Choroid plexus epithelial cell (primary cell): ENCODE data around the gene ZNF444.
"Not testable (repeated sequence)": the region's sequence is repeated elsewhere in the genome, so short reads cannot be mapped to it uniquely, and the experiment has no call there.

Experiments used
- DNase-seq: peaks from one replicate; pipeline ENCODE4 v3.0.0-alpha.2; 2010; ENCODE audit warnings: low read depth
- H3K4me3 ChIP-seq: 2 replicates; pipeline ENCODE4 v1.5.1; 2011; ENCODE audit warnings: low read depth, mild to moderate bottlenecking, control low read depth, low read length, moderate library complexity
- TF ChIP-seq, protein P1 (sequence below): conservative IDR thresholded peaks from 2 replicates; pipeline ENCODE4 v1.5.1; 2011; ENCODE audit warnings: low read depth, mild to moderate bottlenecking, control low read depth, inconsistent platforms, low read length, moderate library complexity

Gene ZNF444

DNA sequence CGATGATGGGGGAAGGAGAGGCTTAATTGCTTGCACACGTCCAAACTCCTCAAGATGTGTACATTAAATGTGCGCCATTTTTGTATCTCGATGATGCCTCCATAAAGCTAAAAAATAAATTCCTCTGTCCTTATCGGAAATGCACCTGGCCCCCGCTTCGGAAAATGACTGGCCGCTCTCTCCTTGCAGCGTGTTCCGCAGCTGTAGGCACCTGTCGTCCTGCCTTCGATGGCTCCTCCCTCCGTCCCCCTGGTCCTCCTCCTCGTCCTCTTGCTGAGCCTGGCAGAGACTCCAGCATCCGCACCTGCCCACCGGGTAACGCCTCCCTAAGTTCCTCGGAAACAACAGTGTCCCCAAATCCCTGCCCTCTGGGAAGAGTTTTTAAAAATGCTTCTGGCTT lies 35.8 kb downstream of the ZNF444 start:
- no peak for DNase-seq
- TF ChIP-seq, protein P1, sequence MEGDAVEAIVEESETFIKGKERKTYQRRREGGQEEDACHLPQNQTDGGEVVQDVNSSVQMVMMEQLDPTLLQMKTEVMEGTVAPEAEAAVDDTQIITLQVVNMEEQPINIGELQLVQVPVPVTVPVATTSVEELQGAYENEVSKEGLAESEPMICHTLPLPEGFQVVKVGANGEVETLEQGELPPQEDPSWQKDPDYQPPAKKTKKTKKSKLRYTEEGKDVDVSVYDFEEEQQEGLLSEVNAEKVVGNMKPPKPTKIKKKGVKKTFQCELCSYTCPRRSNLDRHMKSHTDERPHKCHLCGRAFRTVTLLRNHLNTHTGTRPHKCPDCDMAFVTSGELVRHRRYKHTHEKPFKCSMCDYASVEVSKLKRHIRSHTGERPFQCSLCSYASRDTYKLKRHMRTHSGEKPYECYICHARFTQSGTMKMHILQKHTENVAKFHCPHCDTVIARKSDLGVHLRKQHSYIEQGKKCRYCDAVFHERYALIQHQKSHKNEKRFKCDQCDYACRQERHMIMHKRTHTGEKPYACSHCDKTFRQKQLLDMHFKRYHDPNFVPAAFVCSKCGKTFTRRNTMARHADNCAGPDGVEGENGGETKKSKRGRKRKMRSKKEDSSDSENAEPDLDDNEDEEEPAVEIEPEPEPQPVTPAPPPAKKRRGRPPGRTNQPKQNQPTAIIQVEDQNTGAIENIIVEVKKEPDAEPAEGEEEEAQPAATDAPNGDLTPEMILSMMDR: no peak

DNA sequence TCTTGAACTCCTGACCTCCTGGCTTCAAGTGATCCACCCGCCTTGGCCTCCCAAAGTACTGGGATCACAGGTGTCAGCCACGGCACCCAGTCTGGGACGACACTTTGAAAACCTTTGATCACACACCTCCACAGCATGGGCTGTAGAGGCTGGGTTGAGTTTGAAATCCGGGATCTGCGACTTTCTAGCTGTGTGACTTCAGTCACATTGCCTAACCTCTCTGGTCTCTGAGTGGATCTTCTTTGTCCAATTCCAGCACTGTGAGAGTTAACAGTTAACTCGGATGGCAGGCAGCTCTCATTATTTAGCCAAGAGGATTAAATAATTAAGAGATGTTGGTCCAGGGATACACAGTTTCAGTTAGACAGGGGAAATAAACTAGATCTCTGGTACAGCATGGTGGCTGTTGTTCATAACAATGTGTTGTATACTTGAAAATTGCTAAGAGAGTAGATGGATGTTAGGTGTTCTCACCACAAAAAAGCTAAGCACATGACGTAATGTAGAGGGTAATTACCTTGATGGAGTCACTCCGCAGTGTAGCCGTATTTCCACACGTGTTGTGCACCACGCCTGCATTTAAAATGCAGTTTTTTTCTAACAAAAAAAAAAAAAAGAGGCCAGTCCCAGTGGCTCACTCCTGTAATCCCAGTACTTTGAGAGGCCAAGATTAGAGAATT lies 36.6 kb downstream of the ZNF444 start:
- no peak overlapping the region for H3K4me3 ChIP-seq
- no peak for DNase-seq
- TF ChIP-seq, protein P1: no peak

More for the DNA sequence above, 35.8 kb downstream of the ZNF444 start:
- H3K4me3 ChIP-seq: no peak overlapping the region

DNA sequence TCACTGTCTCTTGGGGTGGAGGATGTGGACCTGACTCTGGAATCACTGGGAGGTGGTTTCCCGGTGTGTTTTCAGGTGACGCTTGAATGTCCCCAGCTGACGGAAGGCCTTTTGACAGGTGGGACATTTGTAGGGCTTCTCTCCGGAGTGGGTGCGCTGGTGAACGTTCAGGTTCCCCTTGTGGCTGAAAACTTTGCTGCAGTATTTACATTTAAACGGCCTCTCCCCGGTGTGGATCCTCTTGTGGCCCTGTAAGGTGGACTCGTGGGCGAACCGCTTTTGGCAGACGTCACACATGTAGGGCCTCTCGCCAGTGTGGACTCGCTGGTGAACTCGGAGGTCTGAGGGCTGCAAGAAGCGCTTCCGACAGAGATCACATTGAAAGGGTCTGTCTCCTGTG lies 48.7 kb downstream of the ZNF444 start:
- TF ChIP-seq, protein P1: no peak
- DNase-seq: no peak
- no peak overlapping the region for H3K4me3 ChIP-seq

DNA sequence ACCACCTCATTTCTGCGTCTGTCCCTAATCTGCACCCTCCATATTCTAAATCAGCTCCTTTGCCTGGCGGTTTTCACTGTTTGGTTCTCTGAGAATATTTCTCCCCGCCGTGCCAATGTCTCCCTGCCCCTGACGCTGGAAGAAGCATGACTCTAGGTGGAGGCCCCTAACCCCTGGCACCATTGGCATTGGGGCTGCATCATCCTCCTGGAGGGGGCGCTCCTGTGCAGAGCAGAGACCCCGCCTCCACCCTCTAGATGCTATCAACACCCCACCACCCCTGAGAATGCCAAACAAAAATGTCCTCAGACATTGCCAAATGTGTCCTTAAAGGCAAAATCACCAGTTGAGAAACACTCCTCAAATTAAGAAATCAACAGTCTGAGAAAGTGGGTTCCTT lies 50.0 kb downstream of the ZNF444 start:
- TF ChIP-seq, protein P1: no peak
- H3K4me3 ChIP-seq: no peak overlapping the region
- no peak for DNase-seq

DNA sequence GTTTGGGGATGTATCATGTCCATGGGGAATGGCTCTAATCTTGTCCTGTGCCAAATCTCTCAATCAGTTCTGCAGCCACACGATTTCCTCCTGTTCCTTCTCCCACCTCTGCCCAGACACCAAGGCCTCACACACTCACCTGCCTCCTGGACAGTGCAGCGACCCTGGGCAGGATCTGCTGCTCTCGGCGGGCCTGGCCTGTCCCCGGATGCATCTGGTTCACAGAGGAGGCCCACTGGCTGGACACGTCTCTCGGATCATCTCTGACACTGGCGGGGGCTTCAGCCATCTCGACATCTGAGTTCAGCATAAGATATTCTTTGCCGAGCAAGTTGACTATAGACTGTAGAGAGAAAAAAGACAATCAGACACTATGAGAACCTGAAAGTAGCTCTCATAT lies 50.6 kb downstream of the ZNF444 start:
- TF ChIP-seq, protein P1: no peak
- no peak for DNase-seq
- no peak overlapping the region for H3K4me3 ChIP-seq

DNA sequence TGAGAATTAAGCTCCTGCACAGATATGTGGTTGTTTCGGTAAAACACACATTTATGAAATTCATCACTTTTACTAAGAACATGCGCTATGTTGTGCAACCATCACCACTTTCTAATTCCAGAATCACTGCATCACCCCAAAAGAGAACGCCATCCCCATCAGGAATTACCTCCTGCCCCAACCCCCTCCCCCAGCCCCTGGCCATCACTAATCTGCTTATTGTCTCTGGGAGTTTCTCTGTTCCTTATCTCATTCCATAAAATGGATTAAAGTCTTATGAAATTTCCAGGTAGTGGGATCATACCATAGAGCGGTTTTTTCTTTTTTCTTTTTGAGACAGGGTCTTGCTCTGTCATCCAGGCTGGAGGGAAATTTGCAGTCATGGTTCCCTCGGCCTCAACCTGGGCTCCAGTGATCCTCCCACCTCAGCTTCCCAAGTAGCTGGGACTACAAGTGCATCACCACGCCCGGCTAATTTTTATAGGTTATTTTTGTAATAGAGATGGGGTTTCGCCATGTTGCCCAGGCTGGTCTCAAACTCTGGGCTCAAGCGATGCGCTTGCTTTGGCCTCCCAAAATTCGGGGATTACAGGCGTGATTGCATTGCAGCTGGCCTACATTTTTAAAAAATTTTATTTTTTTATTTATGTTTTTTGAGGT lies 53.0 kb downstream of the ZNF444 start:
- DNase-seq: no peak
- no peak overlapping the region for H3K4me3 ChIP-seq
- TF ChIP-seq, protein P1: no peak

DNA sequence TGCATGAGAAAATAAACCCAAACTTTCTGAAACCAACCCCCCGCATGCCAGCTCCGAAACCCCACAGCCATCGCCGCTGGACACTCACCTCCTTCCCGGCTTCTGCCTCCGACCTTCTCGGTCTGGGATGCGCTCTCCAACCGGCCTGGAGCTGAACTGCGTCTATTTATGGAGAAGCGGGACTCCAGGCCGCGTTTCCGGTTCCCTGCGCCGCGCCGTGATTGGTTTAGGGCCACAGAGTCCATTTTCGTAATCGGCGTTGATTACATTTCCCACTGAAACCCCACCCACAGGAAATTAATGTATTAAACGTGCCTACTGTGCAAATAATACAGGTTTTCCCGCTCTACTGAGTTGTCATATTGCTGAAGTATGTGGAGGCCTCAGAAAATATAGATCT lies 56.6 kb downstream of the ZNF444 start, which contains the start of gene ZSCAN5B:
Gene ZSCAN5B (minus strand): TSS at position 138 of the 400 bp plus-strand sequence. CDS start 4,731 bp downstream, outside the sequence.
- DNase-seq, H3K4me3 ChIP-seq: not testable (repeated sequence)
